ENCODE results near the gene AVPR2. TPM values are rescaled to one million over a fixed set of nuclear protein-coding genes. Genes with fewer than 3 reads are reported as not detected.

The AVPR2 gene
- polyA plus RNA-seq, 1 donor from 2014 or later = not detected

GRCh38 chrX:153939573-153939972 is 35.1 kb downstream of the AVPR2 start:
- no peaks in the 10 kb centered on the region for H3K9me3 ChIP-seq (ENCODE audit: low read length)
- H3K9me2 ChIP-seq (ENCODE audit: insufficient read depth, low read length) = no peaks in the 10 kb centered on the region
- H3K27ac ChIP-seq (ENCODE audit: low read length) = no peak overlapping the region
- H3K79me2 ChIP-seq (replicated peaks; ENCODE audit: insufficient read depth, low read length) = no peaks in the 10 kb centered on the region
- no peak overlapping the region for H2AFZ ChIP-seq (ENCODE audit: low read depth, low read length)
- no peaks in the 10 kb centered on the region for H3F3A ChIP-seq (ENCODE audit: insufficient read depth, low read length, poor library complexity, severe bottlenecking)
- H3K27me3 ChIP-seq (ENCODE audit: insufficient read depth, low read depth, low read length) = no peaks in the 10 kb centered on the region
- no peaks in the 10 kb centered on the region for H3K36me3 ChIP-seq (ENCODE audit: insufficient read depth, low read length)
- TF ChIP-seq REST (IDR thresholded peaks at IDR 0.05; ENCODE audit: borderline replicate concordance) (no peak), POLR2AphosphoS5 (IDR thresholded peaks at IDR 0.05) (no peak), EZH2 (IDR thresholded peaks at IDR 0.05; ENCODE audit: borderline replicate concordance, insufficient read depth, low read length, poor library complexity, severe bottlenecking) (no peak), EP300 (conservative IDR thresholded peaks at IDR 0.05; ENCODE audit: poor library complexity, severe bottlenecking) (no peak)
- TF ChIP-seq, protein P1, sequence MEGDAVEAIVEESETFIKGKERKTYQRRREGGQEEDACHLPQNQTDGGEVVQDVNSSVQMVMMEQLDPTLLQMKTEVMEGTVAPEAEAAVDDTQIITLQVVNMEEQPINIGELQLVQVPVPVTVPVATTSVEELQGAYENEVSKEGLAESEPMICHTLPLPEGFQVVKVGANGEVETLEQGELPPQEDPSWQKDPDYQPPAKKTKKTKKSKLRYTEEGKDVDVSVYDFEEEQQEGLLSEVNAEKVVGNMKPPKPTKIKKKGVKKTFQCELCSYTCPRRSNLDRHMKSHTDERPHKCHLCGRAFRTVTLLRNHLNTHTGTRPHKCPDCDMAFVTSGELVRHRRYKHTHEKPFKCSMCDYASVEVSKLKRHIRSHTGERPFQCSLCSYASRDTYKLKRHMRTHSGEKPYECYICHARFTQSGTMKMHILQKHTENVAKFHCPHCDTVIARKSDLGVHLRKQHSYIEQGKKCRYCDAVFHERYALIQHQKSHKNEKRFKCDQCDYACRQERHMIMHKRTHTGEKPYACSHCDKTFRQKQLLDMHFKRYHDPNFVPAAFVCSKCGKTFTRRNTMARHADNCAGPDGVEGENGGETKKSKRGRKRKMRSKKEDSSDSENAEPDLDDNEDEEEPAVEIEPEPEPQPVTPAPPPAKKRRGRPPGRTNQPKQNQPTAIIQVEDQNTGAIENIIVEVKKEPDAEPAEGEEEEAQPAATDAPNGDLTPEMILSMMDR (IDR thresholded peaks at IDR 0.05; ENCODE audit: poor library complexity, severe bottlenecking) = no peak
- H4K20me1 ChIP-seq (ENCODE audit: insufficient read depth) = no peaks in the 10 kb centered on the region
- no peak overlapping the region for H3K4me2 ChIP-seq (ENCODE audit: low read length)
- H3K9ac ChIP-seq (ENCODE audit: low read length) = no peak overlapping the region
- H3K4me3 ChIP-seq (ENCODE audit: low read length) = no peak overlapping the region

GRCh38 chrX:153941336-153942252 is 37.1 kb downstream of the AVPR2 start:
- H3F3A ChIP-seq (ENCODE audit: insufficient read depth, low read length, poor library complexity, severe bottlenecking) = no peaks in the 10 kb centered on the region
- no peaks in the 10 kb centered on the region for H3K27me3 ChIP-seq (ENCODE audit: insufficient read depth, low read depth, low read length)
- H4K20me1 ChIP-seq (ENCODE audit: insufficient read depth) = no peaks in the 10 kb centered on the region
- no peak overlapping the region for H3K4me2 ChIP-seq (ENCODE audit: low read length)
- no peaks in the 10 kb centered on the region for H3K9me3 ChIP-seq (ENCODE audit: low read length)
- no peaks in the 10 kb centered on the region for H3K36me3 ChIP-seq (ENCODE audit: insufficient read depth, low read length)
- no peak overlapping the region for H3K27ac ChIP-seq (ENCODE audit: low read length)
- H3K9ac ChIP-seq (ENCODE audit: low read length) = no peak overlapping the region
- TF ChIP-seq EZH2 (IDR thresholded peaks at IDR 0.05; ENCODE audit: borderline replicate concordance, insufficient read depth, low read length, poor library complexity, severe bottlenecking) (no peak), TAF1 (IDR thresholded peaks at IDR 0.05; ENCODE audit: low read depth) (no peak), MXI1 (conservative IDR thresholded peaks at IDR 0.05; ENCODE audit: poor library complexity, severe bottlenecking) (no peak), EP300 (conservative IDR thresholded peaks at IDR 0.05; ENCODE audit: poor library complexity, severe bottlenecking) (no peak), REST (IDR thresholded peaks at IDR 0.05; ENCODE audit: borderline replicate concordance) (no peak), RAD21 (conservative IDR thresholded peaks at IDR 0.05) (no peak), SMC3 (conservative IDR thresholded peaks at IDR 0.05; ENCODE audit: poor library complexity) (no peak), POLR2AphosphoS5 (IDR thresholded peaks at IDR 0.05) (no peak)
- TF ChIP-seq, protein P1 (IDR thresholded peaks at IDR 0.05; ENCODE audit: poor library complexity, severe bottlenecking) = no peak
- no peak overlapping the region for H3K4me3 ChIP-seq (ENCODE audit: low read length)
- no peaks in the 10 kb centered on the region for H3K79me2 ChIP-seq (replicated peaks; ENCODE audit: insufficient read depth, low read length)
- H3K9me2 ChIP-seq (ENCODE audit: insufficient read depth, low read length) = no peaks in the 10 kb centered on the region
- no peak overlapping the region for H2AFZ ChIP-seq (ENCODE audit: low read depth, low read length)

Measured in neural cell (in vitro differentiated cells).